Neutrophil (primary cell): ENCODE measurements around the gene CELF4.

Experiments used
- H3K27ac ChIP-seq: fragments of 200-600 bp; sonication (generic); 2 replicates; pipeline ENCODE4 v1.5.1; 2016; ENCODE audit warnings: mild to moderate bottlenecking, moderate library complexity
- H3K27me3 ChIP-seq: fragments of 200-600 bp; sonication (generic); 2 replicates; pipeline ENCODE4 v1.6.0; 2016; ENCODE audit warnings: mild to moderate bottlenecking
- H3K36me3 ChIP-seq: fragments of 200-600 bp; sonication (generic); 2 replicates; pipeline ENCODE4 v1.5.1; 2017
- H3K4me1 ChIP-seq, 2 experiments: fragments of 200-600 bp in 1 of 2; sonication (generic) in 1 of 2; 1 replicate in 1 of 2; 2 replicates in 1 of 2; pipeline versions ENCODE4 v1.5.1 to v1.6.1; 2013 to 2016; ENCODE audit warnings: low read depth in 1 of 2, low read length in 1 of 2, mild to moderate bottlenecking in 1 of 2, moderate library complexity in 1 of 2; ENCODE audit not compliant: control insufficient read depth in 1 of 2, insufficient read depth in 1 of 2
- H3K4me3 ChIP-seq, 2 experiments: fragments of 200-600 bp in 1 of 2; sonication (generic) in 1 of 2; 1 replicate in 1 of 2; 2 replicates in 1 of 2; pipeline ENCODE4 v1.5.1; 2013 to 2016; ENCODE audit warnings: low read depth in 1 of 2, low read length in 1 of 2, mild to moderate bottlenecking in 1 of 2, moderate library complexity in 1 of 2
- H3K9me3 ChIP-seq: fragments of 200-600 bp; sonication (generic); 2 replicates; pipeline ENCODE4 v1.5.1; 2016
- TF ChIP-seq, protein P1 (sequence below): fragments of 200-600 bp; sonication (generic); IDR thresholded peaks from 2 replicates; pipeline ENCODE4 v1.5.1; 2016; ENCODE audit warnings: antibody characterized with exemption

Gene CELF4

DNA sequence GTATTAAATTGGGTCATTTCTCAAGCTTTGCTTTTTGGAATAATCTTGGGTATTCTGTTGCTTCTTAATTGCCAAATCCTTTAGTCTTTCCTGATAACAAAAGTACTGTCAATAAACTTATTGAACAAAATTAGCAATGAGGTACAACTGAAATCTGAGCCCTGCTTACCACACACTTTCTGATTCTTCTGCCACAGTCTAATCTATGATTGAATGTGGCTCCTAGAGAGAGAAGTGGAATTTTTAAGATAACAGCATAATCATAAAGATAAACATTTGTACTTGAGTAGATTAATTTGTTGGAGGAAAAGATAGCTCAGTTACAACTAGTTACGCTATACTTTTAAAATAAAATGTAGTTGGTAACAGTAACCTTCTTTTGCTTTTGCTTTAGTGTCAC is 354.8 kb downstream of the CELF4 start:
- TF ChIP-seq, protein P1, sequence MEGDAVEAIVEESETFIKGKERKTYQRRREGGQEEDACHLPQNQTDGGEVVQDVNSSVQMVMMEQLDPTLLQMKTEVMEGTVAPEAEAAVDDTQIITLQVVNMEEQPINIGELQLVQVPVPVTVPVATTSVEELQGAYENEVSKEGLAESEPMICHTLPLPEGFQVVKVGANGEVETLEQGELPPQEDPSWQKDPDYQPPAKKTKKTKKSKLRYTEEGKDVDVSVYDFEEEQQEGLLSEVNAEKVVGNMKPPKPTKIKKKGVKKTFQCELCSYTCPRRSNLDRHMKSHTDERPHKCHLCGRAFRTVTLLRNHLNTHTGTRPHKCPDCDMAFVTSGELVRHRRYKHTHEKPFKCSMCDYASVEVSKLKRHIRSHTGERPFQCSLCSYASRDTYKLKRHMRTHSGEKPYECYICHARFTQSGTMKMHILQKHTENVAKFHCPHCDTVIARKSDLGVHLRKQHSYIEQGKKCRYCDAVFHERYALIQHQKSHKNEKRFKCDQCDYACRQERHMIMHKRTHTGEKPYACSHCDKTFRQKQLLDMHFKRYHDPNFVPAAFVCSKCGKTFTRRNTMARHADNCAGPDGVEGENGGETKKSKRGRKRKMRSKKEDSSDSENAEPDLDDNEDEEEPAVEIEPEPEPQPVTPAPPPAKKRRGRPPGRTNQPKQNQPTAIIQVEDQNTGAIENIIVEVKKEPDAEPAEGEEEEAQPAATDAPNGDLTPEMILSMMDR, result no peak
- no peaks in the 10 kb centered on the region for H3K27me3 ChIP-seq

DNA sequence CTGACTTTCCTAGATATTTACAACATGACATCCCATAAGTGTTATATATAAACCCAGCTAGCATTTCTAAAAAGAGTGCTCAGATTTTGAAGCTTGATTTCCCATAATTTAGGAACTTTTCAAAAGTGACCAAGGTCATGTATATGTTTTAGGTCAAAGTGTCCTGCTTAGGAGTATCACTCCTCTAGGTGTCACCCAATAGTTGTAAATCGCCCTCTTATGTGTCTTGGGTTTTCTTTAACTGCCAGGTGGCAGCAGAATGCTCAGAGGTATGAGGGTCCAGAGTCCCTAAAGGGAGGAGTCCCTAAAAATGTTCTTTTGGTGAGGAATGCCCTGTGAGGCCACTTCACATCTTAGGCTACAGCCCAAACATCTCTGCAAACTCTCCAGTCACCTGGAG is 358.3 kb downstream of the CELF4 start:
- H3K36me3 ChIP-seq, result no peaks in the 10 kb centered on the region
- no peaks in the 10 kb centered on the region for H3K4me1 ChIP-seq
- H3K4me3 ChIP-seq, result no peak overlapping the region
- no peaks in the 10 kb centered on the region for H3K9me3 ChIP-seq
- H3K27ac ChIP-seq, result no peak overlapping the region
- TF ChIP-seq, protein P1, result no peak
- H3K27me3 ChIP-seq, result no peaks in the 10 kb centered on the region

More for the DNA sequence above, 354.8 kb downstream of the CELF4 start:
- Histone ChIP-seq H3K36me3 (no peaks in the 10 kb centered on the region), H3K4me1 (no peaks in the 10 kb centered on the region), H3K27ac (no peak overlapping the region), H3K9me3 (no peaks in the 10 kb centered on the region), H3K4me3 (no peak overlapping the region)

GRCh38 chr18:37199741-37200140 is 365.9 kb downstream of the CELF4 start:
- Histone ChIP-seq H3K4me3 (no peak overlapping the region), H3K9me3 (no peaks in the 10 kb centered on the region), H3K27ac (no peak overlapping the region), H3K27me3 (no peaks in the 10 kb centered on the region), H3K36me3 (no peaks in the 10 kb centered on the region), H3K4me1 (no peaks in the 10 kb centered on the region)
- TF ChIP-seq, protein P1, result no peak
